ENCODE measurements around the gene PLCL2.

PLCL2 gene

DNA sequence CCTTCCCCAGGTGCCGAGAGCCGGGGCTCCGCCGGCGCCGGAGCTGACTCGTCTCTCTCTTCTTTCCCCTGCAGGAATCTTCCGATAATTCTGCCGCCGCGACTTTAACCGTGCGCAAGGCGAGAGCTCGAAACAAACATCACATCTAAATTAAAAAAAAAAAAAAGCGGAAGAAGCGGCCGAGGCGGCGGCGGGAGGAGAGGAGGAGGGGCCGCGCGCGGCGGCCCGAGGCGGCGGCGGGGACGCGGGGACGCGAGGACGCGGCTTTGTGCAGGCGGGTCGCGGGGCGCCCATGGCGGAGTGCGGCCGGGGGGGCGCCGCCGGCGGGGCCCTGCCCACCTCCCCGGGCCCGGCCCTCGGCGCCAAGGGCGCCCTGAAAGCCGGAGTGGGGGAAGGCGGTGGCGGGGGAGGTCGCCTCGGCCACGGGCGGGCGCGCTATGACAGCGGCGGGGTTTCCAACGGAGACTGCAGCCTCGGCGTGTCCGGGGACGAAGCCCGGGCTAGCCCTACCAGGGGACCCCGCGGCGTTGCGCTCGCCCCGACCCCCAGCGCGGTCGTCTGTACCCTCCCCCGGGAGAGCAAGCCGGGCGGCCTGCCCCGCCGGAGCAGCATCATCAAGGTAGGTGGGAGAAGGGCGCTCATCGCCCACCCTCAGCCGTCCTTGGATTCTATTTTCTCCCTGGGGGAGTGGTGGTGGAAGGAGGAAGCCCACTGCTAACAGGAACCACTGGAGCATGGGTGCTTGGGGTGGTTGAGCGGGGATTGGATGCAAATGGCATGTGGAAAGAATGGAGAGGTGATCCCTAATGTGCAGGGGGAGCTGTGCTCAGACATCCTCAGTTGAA, at the start of gene PLCL2:
Gene PLCL2, plus strand, starts transcription at position 208 of the 845 bp plus-strand sequence. Its CDS starts 85 bp downstream, at position 293.
- peak; percentile 43 for DNase-seq (ENCODE audit: low read depth)

DNA sequence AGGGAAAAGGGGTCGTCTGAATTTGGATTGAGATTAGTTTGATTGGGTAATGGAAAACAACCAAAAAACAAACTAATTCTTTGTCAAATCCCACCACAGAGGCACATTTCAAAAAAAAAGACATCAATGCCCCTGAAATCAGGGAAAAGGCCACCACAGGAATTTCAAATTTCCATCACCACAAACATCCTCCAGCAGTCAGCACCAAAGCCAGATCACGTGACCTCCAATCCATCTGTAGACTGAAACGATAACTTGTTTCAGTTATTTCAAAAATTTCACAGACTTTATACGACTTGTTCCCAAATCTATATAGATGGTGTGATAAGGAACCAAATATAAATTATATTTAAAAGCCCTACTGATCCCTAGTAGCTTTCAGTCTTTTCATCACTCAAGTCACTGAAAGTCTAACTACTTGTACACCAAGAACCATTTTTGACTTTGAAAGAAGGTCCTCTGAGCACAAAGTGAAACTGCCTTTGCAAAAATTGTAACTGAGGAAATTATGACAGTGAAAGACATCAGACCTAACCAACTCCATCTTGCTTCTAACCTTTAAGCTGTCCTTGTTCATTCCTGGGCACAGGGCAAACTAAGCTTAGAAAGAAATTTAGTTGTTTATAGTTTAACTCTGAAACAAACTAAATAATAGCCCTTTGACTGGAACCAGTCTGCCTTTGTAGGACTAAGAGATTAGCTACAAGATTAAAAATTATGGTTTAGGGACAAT, 48.1 kb upstream of the PLCL2 start:
- no peak for DNase-seq (ENCODE audit: low read depth)

- no peak for DNase-seq (ENCODE audit: low read depth)
These were observed 47.2 kb upstream of the PLCL2 start for GRCh38 chr3:16837602-16838001.

- no peak for DNase-seq (ENCODE audit: low read depth)
These were observed 46.2 kb upstream of the PLCL2 start for GRCh38 chr3:16838561-16838960.

DNA sequence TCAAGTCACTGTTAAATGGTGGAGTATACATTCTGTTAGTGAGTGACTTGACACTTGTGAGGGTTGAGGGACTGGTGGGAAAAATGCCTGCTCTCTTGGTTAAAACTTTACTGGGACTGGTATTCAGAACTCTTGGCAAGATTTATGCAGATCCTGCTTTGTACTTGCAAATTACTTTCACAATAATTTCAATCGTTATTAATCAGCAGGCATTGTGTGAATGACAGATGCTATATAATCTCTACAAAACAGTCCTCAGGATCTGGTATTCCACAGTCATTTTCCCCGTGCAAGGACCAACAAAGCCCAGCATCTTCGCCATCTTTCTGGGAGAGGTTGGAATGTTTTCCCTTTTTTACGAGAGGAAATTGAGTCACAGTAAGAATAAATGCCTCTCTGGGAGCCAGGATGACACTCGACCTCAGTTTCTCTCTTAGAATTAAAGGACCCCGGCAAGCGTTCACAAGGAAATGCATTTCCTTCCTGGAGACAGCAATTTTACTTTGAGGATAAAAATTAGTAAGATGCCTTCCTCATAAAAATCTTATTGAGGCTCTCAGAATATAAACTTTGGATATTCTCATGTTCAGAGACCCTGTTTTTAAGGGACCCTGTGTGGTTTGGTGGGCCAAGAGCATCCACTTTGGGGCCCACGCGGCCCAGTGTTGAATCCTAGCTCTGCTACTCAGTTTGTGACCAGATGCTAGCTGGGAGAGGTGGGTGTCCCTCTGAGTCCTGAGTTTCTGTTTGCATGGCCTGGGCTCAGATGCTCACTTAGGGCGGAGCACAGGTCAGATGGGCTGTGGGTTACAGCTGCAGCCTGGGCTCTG, 45.3 kb upstream of the PLCL2 start:
- DNase-seq (ENCODE audit: low read depth): no peak

GRCh38 chr3:16840101-16840424, 44.7 kb upstream of the PLCL2 start:
- no peak for DNase-seq (ENCODE audit: low read depth)

GRCh38 chr3:16841041-16841753, 43.6 kb upstream of the PLCL2 start:
- no peak for DNase-seq (ENCODE audit: low read depth)

- DNase-seq (ENCODE audit: low read depth): no peak
These were observed 42.9 kb upstream of the PLCL2 start for GRCh38 chr3:16841904-16842271.

DNA sequence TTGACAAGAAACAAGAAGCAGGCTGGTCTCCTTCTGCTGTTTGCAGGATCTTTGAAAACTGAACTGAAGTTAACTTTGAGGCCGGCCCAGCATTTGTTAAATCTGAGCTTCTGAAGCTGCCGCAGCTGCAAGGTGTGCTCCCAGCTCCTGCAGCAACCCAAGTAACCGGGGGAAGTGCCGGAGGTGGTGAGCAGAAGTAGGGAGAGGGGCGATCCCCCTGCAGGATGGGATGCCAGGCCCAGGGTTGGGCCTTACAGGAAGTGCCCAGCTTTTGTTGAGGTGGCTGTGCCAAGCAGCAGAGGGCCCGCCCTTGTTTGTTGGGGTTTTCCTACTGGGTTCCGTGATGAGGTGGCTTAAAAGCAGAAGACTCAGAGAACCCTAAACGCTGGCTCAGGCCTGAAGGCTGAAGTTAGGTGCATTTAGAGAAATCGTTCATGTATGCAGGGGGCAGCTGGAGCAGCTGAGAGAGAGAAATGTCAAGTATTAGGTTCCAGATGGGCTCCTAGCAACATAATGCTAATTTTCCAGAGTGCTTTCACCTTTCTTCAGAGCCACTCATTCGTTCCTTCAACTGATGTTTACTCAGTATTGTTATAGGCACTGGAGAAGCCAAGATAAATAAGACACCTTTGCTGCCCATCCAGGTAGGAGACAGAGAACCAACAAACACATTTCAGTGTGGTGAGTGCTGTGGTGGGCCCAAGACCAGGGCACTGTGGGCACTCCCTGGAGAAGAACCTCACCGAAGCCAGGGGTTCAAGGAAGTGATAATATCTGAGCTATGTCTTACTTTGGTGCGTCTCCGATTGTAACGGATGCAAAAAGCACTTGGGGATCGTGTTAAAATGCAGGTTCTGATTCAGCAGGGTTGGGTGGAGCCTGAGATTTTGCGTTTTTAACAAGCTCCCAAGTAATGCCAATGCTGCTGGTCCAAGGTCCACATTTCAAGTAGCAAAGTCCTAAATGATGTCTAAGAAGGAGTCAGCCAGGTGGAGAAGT, 42.2 kb upstream of the PLCL2 start:
- DNase-seq (ENCODE audit: low read depth): peak; percentile 40

GRCh38 chr3:16844222-16844621, 40.5 kb upstream of the PLCL2 start:
- DNase-seq (ENCODE audit: low read depth): no peak

DNA sequence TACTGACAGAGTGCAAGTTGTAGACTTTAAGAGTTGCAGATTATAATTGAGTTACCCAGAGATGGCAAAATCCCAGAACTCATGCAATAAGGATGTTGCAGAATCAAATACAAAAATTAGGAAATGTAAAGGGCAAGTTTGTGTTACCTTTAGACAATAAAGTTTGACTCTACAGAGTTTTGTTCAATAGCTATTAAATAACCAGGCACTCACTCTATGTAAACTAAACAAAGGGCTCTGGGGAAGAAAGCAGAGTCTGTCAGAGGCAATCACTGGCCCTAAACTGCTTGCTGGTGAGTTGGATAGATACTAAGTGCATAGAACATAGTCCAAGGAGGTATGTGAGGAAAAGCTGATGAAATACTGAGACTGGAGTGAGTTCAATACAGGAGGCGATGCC, 40.0 kb upstream of the PLCL2 start:
- DNase-seq (ENCODE audit: low read depth): no peak

DNA sequence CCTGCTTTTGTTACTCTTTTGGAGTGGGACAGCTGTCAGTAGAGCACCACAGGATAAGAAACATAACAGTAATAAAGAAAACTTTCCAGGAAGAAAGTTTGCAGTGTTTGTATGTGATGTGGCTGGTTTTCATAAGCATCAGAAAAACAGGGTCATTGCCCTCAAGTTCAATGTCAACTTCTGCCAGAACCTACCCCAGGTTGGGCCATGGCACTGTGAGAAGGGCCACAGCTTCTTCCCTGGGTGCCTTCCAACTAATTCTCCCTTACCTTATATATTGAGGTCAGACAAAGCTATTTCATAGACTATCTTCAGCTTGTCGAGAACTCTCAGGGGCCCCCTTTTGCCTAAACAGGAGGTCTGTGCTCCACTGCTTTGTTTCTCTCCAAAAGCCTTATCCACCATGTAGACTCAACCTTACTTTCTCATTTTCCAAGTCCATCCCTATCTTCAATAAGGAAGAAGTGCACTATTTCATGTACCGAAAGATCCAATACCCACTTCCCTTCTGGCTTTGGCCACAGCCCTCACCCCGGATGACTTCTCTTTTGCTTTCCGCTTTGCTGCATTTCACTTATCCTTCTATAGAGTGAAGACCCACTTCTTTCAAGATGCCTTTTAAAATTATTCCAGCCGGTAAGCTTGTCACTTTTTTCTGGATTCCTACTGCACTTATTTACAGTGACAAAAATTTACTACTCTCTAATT, 38.2 kb upstream of the PLCL2 start:
- DNase-seq (ENCODE audit: low read depth): no peak

DNA sequence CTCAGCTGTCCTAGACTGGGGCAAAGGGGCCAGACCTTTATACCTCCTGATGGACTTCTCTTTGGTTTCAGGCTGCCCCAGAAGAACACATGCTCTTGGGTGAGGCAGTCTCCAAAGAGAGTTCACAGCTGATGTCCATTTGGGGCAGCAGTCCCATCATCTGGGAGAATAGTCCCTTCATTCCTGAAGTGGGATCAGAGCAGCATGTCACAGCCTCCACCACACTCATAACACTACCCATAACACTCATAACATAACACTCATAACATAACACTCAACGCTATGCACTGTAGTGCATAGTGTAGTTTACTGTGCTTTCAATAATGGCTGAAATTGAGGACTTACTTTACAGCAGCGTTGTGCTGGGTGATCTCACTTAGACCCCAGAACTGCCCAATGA, 36.7 kb upstream of the PLCL2 start:
- DNase-seq (ENCODE audit: low read depth): no peak

DNA sequence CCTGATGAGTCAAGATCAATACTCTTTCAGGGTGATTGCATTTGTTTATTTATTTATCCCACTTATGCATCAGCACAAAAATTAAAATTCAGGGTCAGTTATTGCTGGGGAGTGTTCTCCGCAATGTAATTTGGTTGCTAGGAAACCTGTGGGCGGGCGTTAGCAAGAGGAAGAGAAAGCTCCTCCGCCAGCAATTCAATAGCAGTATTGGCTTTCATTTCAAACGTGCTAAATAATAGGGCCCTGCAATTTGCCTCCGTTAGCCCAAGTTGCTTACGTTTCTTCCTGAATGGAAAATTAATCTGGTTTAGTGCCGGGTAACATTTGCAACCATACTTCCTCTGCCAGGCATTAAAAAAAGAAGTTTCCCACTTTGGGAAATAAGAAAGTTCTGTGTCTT, 35.5 kb upstream of the PLCL2 start:
- peak; percentile 40 for DNase-seq (ENCODE audit: low read depth)

DNA sequence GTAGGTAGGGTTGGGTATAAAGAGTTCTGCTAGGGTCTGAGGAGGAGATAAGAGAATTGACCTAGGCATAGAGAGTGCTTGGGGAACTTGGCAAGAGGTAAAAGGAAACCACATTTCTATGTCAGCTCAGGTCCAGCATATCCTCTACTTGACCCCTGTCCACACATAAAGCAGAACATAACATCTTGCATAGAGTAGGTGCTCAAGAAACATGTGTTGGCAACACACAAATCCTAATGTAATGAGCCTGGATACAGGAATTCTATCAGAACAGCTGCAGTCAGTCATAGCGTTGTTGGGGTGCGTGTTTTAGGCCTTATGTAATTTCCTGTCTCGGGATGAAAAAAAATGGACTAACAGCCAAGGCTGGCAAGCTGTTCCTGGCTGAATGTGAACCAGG, 35.0 kb upstream of the PLCL2 start:
- no peak for DNase-seq (ENCODE audit: low read depth)

GRCh38 chr3:16855497-16855896, 29.3 kb upstream of the PLCL2 start:
- no peak for DNase-seq (ENCODE audit: low read depth)

DNA sequence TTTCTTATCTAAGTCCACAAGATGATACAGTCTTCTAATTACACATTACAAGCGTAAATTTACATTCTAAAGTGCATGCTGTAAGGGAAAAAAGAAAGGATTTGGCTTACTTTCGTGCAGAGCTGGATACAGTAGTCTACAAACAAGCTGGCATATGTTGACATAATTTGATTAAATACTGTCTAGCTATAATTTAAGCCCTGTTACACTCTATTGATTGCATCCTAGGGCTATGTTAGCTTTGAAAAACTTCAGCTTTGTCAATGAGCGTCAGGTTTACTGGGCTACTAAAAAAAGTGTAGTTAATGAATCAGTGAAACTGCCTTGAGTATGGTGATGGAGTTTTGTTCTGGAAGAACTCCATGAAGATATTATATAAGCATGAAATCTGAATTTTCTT, 24.5 kb upstream of the PLCL2 start:
- no peak for DNase-seq (ENCODE audit: low read depth)

- no peak for DNase-seq (ENCODE audit: low read depth)
These were observed 23.3 kb upstream of the PLCL2 start for GRCh38 chr3:16861432-16861831.

- no peak for DNase-seq (ENCODE audit: low read depth)
These were observed 20.0 kb upstream of the PLCL2 start for GRCh38 chr3:16864610-16865313.

GRCh38 chr3:16865335-16865734, 19.4 kb upstream of the PLCL2 start:
- DNase-seq (ENCODE audit: low read depth): no peak

Data from stimulated activated CD8-positive, alpha-beta memory T cell treated with anti-CD3 and anti-CD28 coated beads, Interleukin-4, amount 100 ng/mL, for 24 hours (primary cell).